GM10266 (cell line): ENCODE measurements around the gene CELSR3.

Experiments used
- DNase-seq: peaks from one replicate; pipeline ENCODE4 v3.0.0; 2012; ENCODE audit errors: extremely low spot score
- CTCF ChIP-seq: IDR thresholded peaks from 2 replicates; pipeline ENCODE4 v1.5.1; 2012; ENCODE audit warnings: mild to moderate bottlenecking, low read depth; ENCODE audit not compliant: control insufficient read depth, insufficient read depth; ENCODE audit errors: missing control alignments

The CELSR3 gene

GRCh38 chr3:48681974-48682610, 19.4 kb upstream of the CELSR3 start:
- no peak for TF ChIP-seq CTCF
- DNase-seq = no peak

- no peak for TF ChIP-seq CTCF
These were observed 18.8 kb upstream of the CELSR3 start for GRCh38 chr3:48681541-48681880.

GRCh38 chr3:48680811-48681540, 18.3 kb upstream of the CELSR3 start:
- no peak for TF ChIP-seq CTCF

More at GRCh38 chr3:48681541-48681880, 18.8 kb upstream of the CELSR3 start:
- DNase-seq = no peak

GRCh38 chr3:48679411-48680391, 17.0 kb upstream of the CELSR3 start:
- no peak for DNase-seq
- TF ChIP-seq CTCF = no peak

More at GRCh38 chr3:48680811-48681540, 18.3 kb upstream of the CELSR3 start:
- DNase-seq = no peak

- no peak for TF ChIP-seq CTCF
- no peak for DNase-seq
These were observed 16.1 kb upstream of the CELSR3 start for GRCh38 chr3:48678566-48679380.

- no peak for TF ChIP-seq CTCF
- DNase-seq = no peak
These were observed 15.4 kb upstream of the CELSR3 start for GRCh38 chr3:48678056-48678455.
